Cardiac septum (tissue), 1 donor: ENCODE data around the gene BUD31. TPM values are rescaled to one million over a fixed set of nuclear protein-coding genes. Genes with fewer than 3 reads are reported as not detected.

ENCODE experiments used
- DNase-seq: peaks from one replicate; pipeline ENCODE4 v3.0.0-alpha.2; 2020; ENCODE audit warnings: low spot score
- intact Hi-C: fragments of 100-400 bp; cut with DNase I; formaldehyde crosslinking; loops from one replicate; pipeline ENCODE4 v1.14.0; 2022
- long read RNA-seq: library from polyadenylated mRNA; unstranded; transcript quantifications from one replicate; pipeline ENCODE4 v2.0.0, GENCODE V29; 2021
- total RNA-seq: library from RNA; stranded (reverse); fragmentation: NEBNext Ultra II Directional; extraction: Animal tissue kit (Norgen Biotek cat#: 25700); gene quantifications from one replicate; pipeline ENCODE4 v1.2.1, GENCODE V29; 2021
- donor health status: DM: no; HTN: no; CAD: no.

BUD31 gene
- total RNA-seq, result 46.5 TPM
- long read RNA-seq, transcript BUD31-201 (6 exons, 1,035 nt), result minor isoform, 14 of 43 reads
- long read RNA-seq, transcript BUD31-202 (6 exons, 1,139 nt), result major isoform, 18 of 43 reads
- long read RNA-seq, partial matches to known transcripts, result 5 of 43 reads
- long read RNA-seq, other reads (novel, unspliced or antisense), result 6 of 43 reads

GRCh38 chr7:99408379-99409191 lies at the start of gene BUD31, which contains the start of gene PDAP1:
Gene BUD31 (plus strand): TSS chr7:99408969. CDS start chr7:99411093, 2,124 bp downstream.
Gene PDAP1 (minus strand): TSS chr7:99408597. CDS start chr7:99408548, 49 bp downstream.
- intact Hi-C loops, result loop anchor here (2.0 kb wide), 1 partner anchor 34 kb away; the partner anchor contains the start of gene ARPC1B

GRCh38 chr7:99359465-99360154 lies 49.2 kb upstream of the BUD31 start:
- intact Hi-C loops, result no loop called here
- DNase-seq, result no peak

More at GRCh38 chr7:99408379-99409191, at the start of gene BUD31, which contains the start of gene PDAP1:
- peak; percentile 97 for DNase-seq

- intact Hi-C loops, result no loop called here
- no peak for DNase-seq
These were observed 46.0 kb upstream of the BUD31 start for GRCh38 chr7:99362801-99363200.

- intact Hi-C loops, result no loop called here
- DNase-seq, result no peak
These were observed 45.5 kb upstream of the BUD31 start for GRCh38 chr7:99363286-99363685.

GRCh38 chr7:99365318-99366141 lies 43.2 kb upstream of the BUD31 start:
- DNase-seq, result peak; percentile 89
- intact Hi-C loops, result no loop called here

GRCh38 chr7:99366646-99367045 lies 42.1 kb upstream of the BUD31 start:
- DNase-seq, result no peak
- intact Hi-C loops, result no loop called here

- DNase-seq, result no peak
- intact Hi-C loops, result no loop called here
These were observed 39.9 kb upstream of the BUD31 start for GRCh38 chr7:99368750-99369389.

GRCh38 chr7:99369767-99370391 lies 38.9 kb upstream of the BUD31 start:
- intact Hi-C loops, result no loop called here
- DNase-seq, result no peak

- no peak for DNase-seq
- intact Hi-C loops, result no loop called here
These were observed 37.3 kb upstream of the BUD31 start for GRCh38 chr7:99371376-99371920.

GRCh38 chr7:99372275-99373090 lies 36.3 kb upstream of the BUD31 start:
- no peak for DNase-seq
- intact Hi-C loops, result no loop called here

GRCh38 chr7:99373091-99374066 lies 35.4 kb upstream of the BUD31 start:
- DNase-seq, result no peak
- intact Hi-C loops, result loop anchor here (2.0 kb wide), 1 partner anchor 35 kb away; the partner anchor contains the start of genes BUD31 and PDAP1

- intact Hi-C loops, result loop anchor here (2.0 kb wide), 1 partner anchor 34 kb away; the partner anchor contains the start of genes BUD31 and PDAP1
These were observed 34.4 kb upstream of the BUD31 start, which contains the start of gene ARPC1B for GRCh38 chr7:99374111-99375064. Gene ARPC1B (plus strand): TSS chr7:99374730. CDS start chr7:99385715, 10,985 bp downstream.

GRCh38 chr7:99375070-99375807 lies 33.5 kb upstream of the BUD31 start:
- DNase-seq, result peak; percentile 93
- intact Hi-C loops, result loop anchor here (2.0 kb wide), 1 partner anchor 34 kb away; the partner anchor contains the start of genes BUD31 and PDAP1

More at GRCh38 chr7:99374111-99375064, 34.4 kb upstream of the BUD31 start, which contains the start of gene ARPC1B:
- DNase-seq, result peak; percentile 95

GRCh38 chr7:99379043-99379577 lies 29.7 kb upstream of the BUD31 start:
- intact Hi-C loops, result no loop called here
- peak; percentile 86 for DNase-seq
